GM18517 (cell line): Measurements from ENCODE around the gene TRIOBP.
A peak's percentile ranks its signal among the peaks of the same experiment; 100 is the strongest.
"Not testable (repeated sequence)": the region's sequence is repeated elsewhere in the genome, so short reads cannot be mapped to it uniquely, and the experiment has no call there.

Experiments
- ATAC-seq: cut with Tn5 transposase; IDR thresholded peaks from one replicate; pipeline ENCODE4 v1.9.1; 2021; ENCODE audit warnings: mild to moderate bottlenecking, moderate library complexity; ENCODE audit not compliant: unreplicated experiment

TRIOBP gene

DNA sequence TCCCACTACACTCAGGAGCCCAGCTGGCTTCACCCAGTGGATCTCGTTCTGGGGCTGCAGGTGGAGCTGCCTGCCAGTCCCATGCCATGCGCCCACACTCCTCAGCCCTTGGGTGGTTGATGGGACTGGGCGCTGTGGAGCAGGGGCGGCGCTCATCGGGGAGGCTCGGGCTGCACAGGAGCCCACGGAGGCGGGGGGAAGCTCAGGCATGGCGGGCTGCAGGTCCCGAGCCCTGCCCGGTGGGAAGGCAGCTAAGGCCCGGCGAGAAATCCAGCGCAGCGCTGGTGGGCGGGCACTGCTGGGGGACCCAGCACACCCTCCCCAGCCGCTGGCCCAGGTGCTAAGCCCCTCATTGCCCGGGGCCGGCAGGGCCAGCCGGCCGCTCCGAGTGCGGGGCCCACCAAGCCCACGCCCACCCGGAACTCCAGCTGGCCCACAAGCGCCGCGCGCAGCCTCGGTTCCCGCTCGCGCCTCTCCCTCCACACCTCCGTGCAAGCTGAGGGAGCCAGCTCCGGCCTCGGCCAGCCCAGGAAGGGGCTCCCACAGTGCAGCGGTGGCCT lies 21.0 kb downstream of the TRIOBP start:
- ATAC-seq = not testable (repeated sequence)

GRCh38 chr22:37725551-37726240 lies 28.8 kb downstream of the TRIOBP start:
- ATAC-seq = no peak

DNA sequence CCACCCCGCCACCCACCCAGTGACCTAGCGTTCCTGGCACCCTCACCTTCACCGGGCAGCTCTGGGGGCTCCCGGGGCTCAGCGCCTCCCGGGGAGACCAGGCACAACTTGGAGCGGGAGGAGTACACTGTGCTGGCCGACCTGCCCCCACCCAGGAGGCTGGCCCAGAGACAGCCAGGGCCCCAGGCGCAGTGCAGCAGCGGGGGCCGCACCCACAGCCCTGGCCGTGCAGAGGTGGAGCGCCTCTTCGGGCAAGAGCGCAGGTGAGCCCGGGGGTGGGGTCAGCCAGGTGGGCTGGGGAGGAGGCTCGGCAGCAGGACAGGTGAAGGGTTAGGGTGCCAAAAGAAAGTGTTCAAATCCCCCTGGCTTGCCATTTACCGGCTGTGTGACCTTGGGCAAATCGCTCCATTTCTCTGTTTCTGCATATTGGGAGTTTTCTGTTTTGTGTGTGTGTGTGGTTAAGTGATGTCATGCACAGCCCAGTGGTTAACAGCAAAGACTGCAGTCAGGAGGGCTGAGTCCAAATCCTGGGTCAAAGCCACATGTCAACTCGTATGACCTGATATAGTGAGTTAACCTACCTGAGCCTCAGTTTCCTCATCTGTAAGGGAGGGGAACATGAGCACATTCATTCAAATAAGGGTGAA lies 29.5 kb downstream of the TRIOBP start:
- no peak for ATAC-seq

DNA sequence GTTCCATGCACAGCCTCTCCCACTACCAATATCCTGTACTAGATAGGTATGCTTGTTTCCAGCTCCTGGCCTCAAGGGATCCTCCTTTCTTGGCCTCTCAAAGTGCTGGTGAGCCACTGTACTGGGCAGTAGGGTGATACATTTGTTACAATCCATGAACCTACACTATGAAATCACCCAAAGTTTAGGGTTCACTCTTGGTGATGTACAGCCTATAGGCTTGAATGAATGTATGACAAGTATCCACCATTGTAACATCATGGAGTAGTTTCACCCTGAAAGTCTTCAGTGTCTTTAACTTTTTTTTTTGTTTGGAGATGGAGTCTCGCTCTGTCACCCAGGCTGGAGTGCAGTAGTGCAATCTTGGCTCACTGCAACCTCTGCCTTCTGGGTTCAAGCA lies 31.8 kb downstream of the TRIOBP start:
- ATAC-seq = no peak

DNA sequence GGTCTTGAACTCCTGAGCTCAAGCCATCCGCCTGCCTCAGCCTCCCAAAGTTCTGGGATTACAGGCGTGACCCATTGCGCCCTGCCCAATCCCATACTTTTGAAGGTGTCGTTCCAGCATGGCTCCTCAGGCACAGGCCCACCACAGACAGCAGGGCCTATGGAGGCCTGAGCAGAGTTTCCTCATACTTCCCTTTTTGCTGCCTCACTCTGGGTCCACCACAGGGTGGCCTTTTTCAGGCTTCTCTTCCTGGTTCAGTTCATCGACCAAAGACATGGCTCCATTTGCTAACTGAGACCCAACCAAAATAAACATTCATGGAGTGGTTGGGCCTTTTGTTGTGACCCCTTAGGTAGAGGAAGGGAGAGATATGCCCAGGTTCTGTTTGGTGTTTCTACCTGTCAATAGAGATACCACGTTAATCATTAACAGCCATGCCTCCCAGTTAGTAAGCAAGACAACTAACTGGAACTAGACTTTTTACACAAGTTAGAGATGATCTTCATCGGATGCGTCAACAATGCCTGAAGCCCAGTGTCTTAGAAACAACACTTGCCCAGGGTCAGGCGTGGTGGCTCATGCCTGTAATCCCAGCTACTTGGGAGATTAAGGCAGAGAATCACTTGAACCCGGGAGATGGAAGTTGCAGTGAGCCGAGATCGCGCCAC lies 35.1 kb downstream of the TRIOBP start:
- ATAC-seq = no peak

- ATAC-seq = no peak
These were observed 36.1 kb downstream of the TRIOBP start for GRCh38 chr22:37732699-37733607.

DNA sequence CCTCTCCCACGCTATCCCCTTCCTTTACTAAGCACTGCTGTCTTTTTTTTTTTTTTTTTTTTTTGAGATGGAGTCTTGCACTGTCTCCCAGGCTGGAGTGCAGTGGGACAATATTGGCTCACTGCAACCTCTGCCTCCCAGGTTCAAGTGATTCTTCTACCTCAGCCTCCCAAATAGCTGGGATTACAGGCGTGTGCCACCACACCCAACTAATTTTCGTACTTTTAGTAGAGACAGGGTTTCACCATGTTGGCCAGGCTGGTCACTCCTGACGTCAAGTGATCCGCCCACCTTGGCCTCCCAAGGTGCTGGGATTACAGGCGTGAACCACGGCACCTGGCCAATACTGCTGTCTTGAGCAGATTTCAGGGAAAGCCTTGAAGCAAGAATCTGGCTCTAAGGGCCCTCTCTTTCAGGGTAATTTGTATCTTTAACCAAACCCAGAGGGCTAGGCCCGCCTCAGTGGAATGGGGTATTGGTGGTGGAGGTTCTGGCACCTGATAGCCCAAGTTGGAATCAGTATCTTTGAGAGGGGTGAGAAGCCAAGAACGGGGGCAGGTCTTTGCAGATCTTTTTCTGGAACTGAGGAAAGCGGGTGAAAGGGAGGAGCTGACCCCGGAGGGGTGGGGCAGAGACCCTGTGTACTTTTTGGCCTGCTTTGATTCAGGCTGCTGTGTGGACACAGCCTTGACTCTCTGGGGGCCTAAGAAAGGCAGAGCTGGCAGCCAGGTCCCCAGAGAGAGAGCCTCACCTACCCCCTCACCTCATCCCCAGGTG lies 37.0 kb downstream of the TRIOBP start:
- no peak for ATAC-seq

GRCh38 chr22:37734402-37734700 lies 37.5 kb downstream of the TRIOBP start:
- no peak for ATAC-seq

GRCh38 chr22:37734964-37735451 lies 38.2 kb downstream of the TRIOBP start:
- no peak for ATAC-seq

DNA sequence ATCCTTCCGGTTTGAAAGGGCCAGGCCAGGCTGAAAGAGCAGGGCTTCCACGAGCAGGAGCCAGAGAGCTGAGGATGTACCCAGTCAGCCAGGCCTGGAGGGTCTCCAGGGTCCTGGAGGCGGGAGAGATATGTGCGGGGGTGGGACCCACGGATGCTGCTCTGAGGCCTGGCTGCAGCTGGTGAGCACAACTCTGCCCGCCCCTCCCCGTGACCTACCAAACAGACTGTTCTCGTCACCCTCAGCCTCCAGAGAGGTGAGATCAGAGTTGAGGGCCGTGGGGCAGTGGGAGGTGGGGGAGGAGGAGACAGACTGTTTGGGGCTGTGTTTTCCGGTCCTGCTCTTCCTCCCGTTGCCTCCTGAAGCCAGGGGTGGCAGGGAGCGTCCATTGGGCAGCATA lies 42.2 kb downstream of the TRIOBP start:
- ATAC-seq = no peak

- ATAC-seq = no peak
These were observed 42.8 kb downstream of the TRIOBP start for GRCh38 chr22:37739611-37740049.

DNA sequence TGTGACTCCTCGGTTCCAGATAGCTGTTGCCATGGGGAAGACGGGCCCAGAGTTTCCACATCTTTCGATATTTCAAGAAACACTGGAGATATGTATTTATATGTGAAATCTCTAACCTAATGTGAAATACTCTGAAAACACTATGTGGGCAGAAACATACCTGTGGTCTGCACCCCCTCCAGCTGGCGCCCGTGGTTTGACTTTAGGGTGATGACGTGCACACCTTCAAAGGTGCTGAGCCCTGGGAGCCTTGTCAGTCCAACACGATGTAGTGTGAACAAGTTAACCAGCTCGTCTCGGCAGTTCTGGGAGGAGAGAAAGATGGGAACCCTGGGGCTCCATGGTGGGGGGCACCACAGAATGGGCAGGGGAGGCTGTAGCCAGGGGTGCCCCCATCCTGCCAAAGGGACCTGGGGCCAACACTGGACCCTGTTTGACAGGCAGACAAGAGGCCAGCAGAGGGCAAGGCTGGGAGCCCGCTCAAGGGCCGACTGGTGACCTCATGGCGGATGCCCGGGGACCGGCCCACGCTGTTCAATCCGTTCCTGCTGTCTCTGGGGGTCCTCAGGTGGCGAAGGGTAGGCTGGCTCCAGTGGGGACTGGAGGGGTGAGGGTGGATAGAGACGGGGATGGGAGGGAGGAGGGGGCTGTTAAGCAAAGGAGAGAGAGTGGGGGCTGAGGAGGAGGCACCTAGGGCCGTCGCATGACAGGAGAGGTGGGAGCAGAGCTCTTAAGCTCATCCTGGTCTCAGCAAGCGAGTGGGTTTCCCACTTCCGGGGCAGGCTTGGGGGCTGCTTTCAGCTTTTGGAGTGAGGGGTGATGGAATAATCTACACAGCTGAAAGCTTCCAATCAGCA lies 43.8 kb downstream of the TRIOBP start:
- ATAC-seq = no peak

DNA sequence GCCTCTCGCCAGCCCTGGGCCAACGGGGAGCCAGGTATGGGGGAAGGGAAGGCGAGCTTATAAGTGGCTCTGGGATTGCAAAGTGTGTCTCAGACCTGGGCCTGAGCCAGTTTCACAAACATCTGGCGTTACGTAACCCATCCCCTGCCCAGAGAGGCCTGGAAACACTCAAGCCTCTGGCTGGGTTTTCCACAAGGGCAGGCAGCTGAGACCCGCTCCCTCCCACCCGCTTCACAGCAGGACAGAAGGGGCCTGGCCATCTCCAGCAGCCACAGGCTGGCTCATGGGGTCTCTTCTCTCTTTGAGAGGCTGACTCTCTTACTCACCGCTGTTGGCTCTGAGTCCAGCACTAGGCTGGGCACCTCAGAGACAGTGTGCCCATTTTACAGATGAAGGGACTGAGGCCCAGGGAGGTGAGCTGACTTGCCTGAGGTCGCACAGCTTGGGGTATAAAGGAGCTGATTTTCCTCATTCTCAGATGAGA lies 44.5 kb downstream of the TRIOBP start:
- ATAC-seq = no peak

- no peak for ATAC-seq
These were observed 45.7 kb downstream of the TRIOBP start for GRCh38 chr22:37742376-37743171.

GRCh38 chr22:37744589-37744988 lies 47.7 kb downstream of the TRIOBP start:
- ATAC-seq = no peak

DNA sequence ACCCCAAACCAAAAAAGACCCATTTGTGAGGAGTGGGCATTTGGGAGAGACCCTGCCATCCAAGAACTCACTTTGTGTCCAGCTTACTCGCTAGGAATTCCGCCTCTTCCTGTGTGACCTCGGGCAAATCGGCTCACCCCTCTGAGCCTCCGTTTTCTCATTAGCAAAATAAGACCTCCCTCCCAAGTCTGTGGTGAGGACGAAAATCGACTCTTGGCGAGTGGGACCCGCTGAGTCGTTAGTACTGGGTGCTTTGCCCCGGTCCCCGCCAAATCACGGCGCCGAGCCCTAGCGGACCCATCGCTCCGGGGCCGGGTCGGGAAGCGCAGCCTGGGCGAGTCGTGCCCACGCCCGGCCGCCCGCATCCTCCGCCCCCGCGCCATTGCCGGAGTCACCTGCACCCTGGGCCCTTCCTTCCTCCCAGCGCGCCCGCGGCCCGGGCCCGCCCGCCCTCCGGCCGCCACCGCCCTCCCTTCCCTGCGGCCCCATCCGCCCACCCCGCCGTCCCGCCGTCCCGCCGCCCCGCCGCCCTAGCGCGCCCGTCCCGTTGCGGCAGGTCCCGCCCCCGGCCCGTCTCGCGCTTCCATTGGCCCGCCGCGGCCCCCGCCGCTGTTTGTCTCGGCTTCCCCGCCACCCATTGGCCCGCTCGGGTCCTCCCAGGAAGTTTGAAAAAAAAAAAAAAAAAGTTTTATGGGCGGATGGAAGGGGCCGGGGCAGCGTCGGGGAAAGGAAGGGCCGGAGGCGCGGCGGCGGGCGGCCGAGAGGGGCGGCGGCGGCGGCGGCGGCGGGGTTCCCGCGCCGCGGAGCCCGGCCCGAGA lies 48.9 kb downstream of the TRIOBP start:
- peak; percentile 52 for ATAC-seq

DNA sequence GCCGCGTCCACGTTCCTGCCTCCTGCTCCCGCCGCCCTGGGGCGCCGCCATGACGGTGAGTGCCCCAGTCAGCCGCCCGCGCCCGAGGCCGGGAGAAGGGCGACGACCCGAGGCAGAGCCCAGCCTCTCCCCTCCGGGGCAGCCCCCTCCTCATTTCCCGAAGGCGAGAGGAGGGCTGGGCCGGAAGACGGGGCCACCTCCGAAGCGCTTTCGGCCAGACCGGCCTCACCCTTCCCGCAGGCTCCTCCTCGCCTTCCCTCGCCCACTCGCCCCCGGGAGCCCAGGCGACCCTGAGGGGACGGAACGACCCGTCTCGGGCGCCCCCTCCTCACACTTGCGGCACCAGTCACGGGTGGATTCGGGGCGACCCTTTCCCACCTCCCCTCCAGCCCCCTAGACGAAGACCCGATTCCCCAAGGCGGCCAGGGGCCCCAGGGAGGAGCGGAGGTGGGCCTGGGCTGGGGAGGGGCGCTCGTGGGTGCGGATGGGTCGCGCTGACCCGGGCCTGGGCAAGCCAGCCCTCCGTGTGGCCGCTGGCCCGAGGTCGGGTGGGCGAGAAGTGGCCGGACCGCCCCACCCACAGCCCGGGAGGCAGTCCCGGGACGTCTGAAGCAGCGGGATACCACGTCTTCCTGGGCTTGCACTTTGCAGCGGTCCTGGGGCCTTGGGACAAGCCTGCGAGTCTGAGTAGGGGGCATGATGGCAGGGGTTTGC lies 49.7 kb downstream of the TRIOBP start:
- ATAC-seq = peak; percentile 19
